PC-3 (cell line): Measurements from ENCODE around the gene KIF18B. TPM values are rescaled to one million over a fixed set of nuclear protein-coding genes. Genes with fewer than 3 reads are reported as not detected.

Experiments
- ATAC-seq: fragments of 200-7000 bp; cut with Tn5 transposase; 2 replicates; pipeline ENCODE4 v1.9.1; 2020; ENCODE audit warnings: mild to moderate bottlenecking, moderate library complexity
- BruUV-seq: library from RNA; stranded (reverse); fragments of 400-500 nt; replicated peaks from 2 replicates; lab custom pipeline; 2021; lab: Mats Ljungman, UMichigan
- CTCF ChIA-PET: fragments of 300-600 bp; sonication (Branson Sonifier 250); formaldehyde crosslinking; loops from one replicate; lab custom pipeline; 2022; ENCODE audit warnings: antibody characterized with exemption; lab: Charles Lee
- POLR2A ChIA-PET: fragments of 300-600 bp; sonication (Branson Sonifier 250); formaldehyde crosslinking; loops from one replicate; lab custom pipeline; 2022; ENCODE audit warnings: antibody characterized with exemption; ENCODE audit not compliant: unreplicated experiment; lab: Charles Lee
- DNase-seq: peaks from one replicate; pipeline ENCODE4 v3.0.0-alpha.2; 2015
- H2AFZ ChIP-seq: fragments of 300-600 bp; sonication (generic); 2 replicates; pipeline ENCODE4 v1.6.0; 2016; ENCODE audit warnings: antibody characterized with exemption, low read length
- H3F3A ChIP-seq: fragments of 300-600 bp; sonication (generic); one replicate; pipeline ENCODE4 v1.6.0; 2017; ENCODE audit warnings: antibody characterized with exemption, low read length, control low read depth, mild to moderate bottlenecking; ENCODE audit not compliant: unreplicated experiment
- H3K27ac ChIP-seq: fragments of 300-600 bp; sonication (generic); 2 replicates; pipeline ENCODE4 v1.5.1; 2016; ENCODE audit warnings: mild to moderate bottlenecking, low read length
- H3K27me3 ChIP-seq: fragments of 300-600 bp; sonication (generic); 2 replicates; pipeline ENCODE4 v1.6.1; 2016; ENCODE audit warnings: low read length, mixed read lengths
- H3K36me3 ChIP-seq: fragments of 300-600 bp; sonication (generic); 2 replicates; pipeline ENCODE4 v1.6.1; 2016; ENCODE audit warnings: low read depth, mixed run types, low read length, mixed read lengths
- H3K4me1 ChIP-seq: fragments of 300-600 bp; sonication (generic); 2 replicates; pipeline ENCODE4 v1.5.1; 2016; ENCODE audit warnings: low read length; ENCODE audit not compliant: insufficient read depth
- H3K4me2 ChIP-seq: fragments of 300-600 bp; sonication (generic); 2 replicates; pipeline ENCODE4 v1.6.0; 2016; ENCODE audit warnings: low read length
- H3K4me3 ChIP-seq: fragments of 300-600 bp; sonication (generic); 2 replicates; pipeline ENCODE4 v1.5.1; 2016; ENCODE audit warnings: mild to moderate bottlenecking, low read length, mixed read lengths
- H3K79me2 ChIP-seq: fragments of 300-600 bp; sonication (generic); 2 replicates; pipeline ENCODE4 v1.6.1; 2017; ENCODE audit warnings: low read length, mixed read lengths
- H3K9ac ChIP-seq: fragments of 300-600 bp; sonication (generic); 2 replicates; pipeline ENCODE4 v1.6.0; 2016; ENCODE audit warnings: mild to moderate bottlenecking, low read length
- H3K9me2 ChIP-seq: fragments of 300-600 bp; sonication (generic); replicated peaks from 2 replicates; pipeline ENCODE4 v1.6.1; 2016; ENCODE audit warnings: mixed run types, low read length, mixed read lengths
- H3K9me3 ChIP-seq: fragments of 300-600 bp; sonication (generic); 2 replicates; pipeline ENCODE4 v1.6.1; 2016; ENCODE audit warnings: low read length, mixed read lengths
- H4K20me1 ChIP-seq: fragments of 300-600 bp; sonication (generic); 2 replicates; pipeline ENCODE4 v1.6.1; 2016; ENCODE audit warnings: low read length, mixed read lengths
- CTCF ChIP-seq: fragments of 300-600 bp; sonication (generic); conservative IDR thresholded peaks from 2 replicates; pipeline ENCODE4 v1.5.1; 2017; ENCODE audit warnings: antibody characterized with exemption, low read depth, mild to moderate bottlenecking, low read length
- EZH2 ChIP-seq: fragments of 300-600 bp; sonication (generic); IDR thresholded peaks from one replicate; pipeline ENCODE4 v1.6.1; 2017; ENCODE audit warnings: antibody characterized with exemption, mild to moderate bottlenecking, low read length; ENCODE audit not compliant: unreplicated experiment
- EZH2phosphoT487 ChIP-seq: fragments of 300-600 bp; sonication (generic); IDR thresholded peaks from 2 replicates; pipeline ENCODE4 v1.6.1; 2018; ENCODE audit warnings: mild to moderate bottlenecking, antibody characterized with exemption, low read length, borderline replicate concordance
- intact Hi-C: fragments of 100-400 bp; cut with micrococcal nuclease; formaldehyde crosslinking; loops from 2 replicates; pipeline ENCODE4 v1.9.0; 2023
- total RNA-seq: library from RNA; depleted of rRNA; stranded (reverse); fragments of >200 nt; gene quantifications from 2 replicates; pipeline ENCODE4 v1.2.3, GENCODE V29; 2014

The KIF18B gene
- total RNA-seq, 1 experiment from 2014 or later, result 25.0 TPM

GRCh38 chr17:44904001-44904984 is 43.3 kb downstream of the KIF18B start:
- no peaks in the 10 kb centered on the region; the same call in 1 of the 2 replicates for H3K79me2 ChIP-seq
- intact Hi-C loops, result loop anchor here (5.0 kb wide), 1 partner anchor 118 kb away; no protein-coding TSS in a partner anchor
- POLR2A ChIA-PET, result no interaction called here
- CTCF ChIA-PET, result interaction anchor here (0.6 kb wide), 1 partner anchor 46 kb away, joined by 4 read pairs; no protein-coding TSS in a partner anchor
- TF ChIP-seq EZH2, result no peak
- no peak for TF ChIP-seq CTCF
- no peak for TF ChIP-seq EZH2phosphoT487
- no TSS peak for BruUV-seq
- H3K27me3 ChIP-seq, result no peaks in the 10 kb centered on the region
- H2AFZ ChIP-seq, result no peak overlapping the region
- ATAC-seq, result no peak
- H4K20me1 ChIP-seq, result no peaks in the 10 kb centered on the region
- H3K4me1 ChIP-seq, result peaks cover 52% of the 10 kb centered on the region
- DNase-seq, result no peak
- no peaks in the 10 kb centered on the region for H3K9me2 ChIP-seq
- H3F3A ChIP-seq, result peaks cover 4% of the 10 kb centered on the region
- no peak overlapping the region; the same call in 1 of the 2 replicates for H3K27ac ChIP-seq
- no peaks in the 10 kb centered on the region for H3K9me3 ChIP-seq
- H3K36me3 ChIP-seq, result no peaks in the 10 kb centered on the region
- no peak overlapping the region for H3K4me2 ChIP-seq
- H3K4me3 ChIP-seq, result no peak overlapping the region
- no peak overlapping the region for H3K9ac ChIP-seq

- Histone ChIP-seq H3K4me1 (peaks cover 46% of the 10 kb centered on the region), H3K9me3 (no peaks in the 10 kb centered on the region), H3K9ac (no peak overlapping the region), H3K36me3 (no peaks in the 10 kb centered on the region), H2AFZ (no peak overlapping the region), H3K4me2 (no peak overlapping the region), H3F3A (peaks cover 4% of the 10 kb centered on the region), H3K27ac (no peak overlapping the region), H3K79me2 (peaks cover 11% of the 10 kb centered on the region), H3K4me3 (no peak overlapping the region), H4K20me1 (no peaks in the 10 kb centered on the region), H3K9me2 (no peaks in the 10 kb centered on the region), H3K27me3 (no peaks in the 10 kb centered on the region)
- intact Hi-C loops, result loop anchor here (5.0 kb wide), 1 partner anchor 119 kb away; no protein-coding TSS in a partner anchor
- TF ChIP-seq EZH2 (no peak), EZH2phosphoT487 (no peak), CTCF (no peak)
- POLR2A ChIA-PET, result no interaction called here
- CTCF ChIA-PET, result no interaction called here
- ATAC-seq (no peak), DNase-seq (no peak)
- BruUV-seq, result no TSS peak
Measured at GRCh38 chr17:44903012-44903685, 44.4 kb downstream of the KIF18B start.
